ENCODE results near the gene NAXE. TPM values are rescaled to one million over a fixed set of nuclear protein-coding genes. Genes with fewer than 3 reads are reported as not detected.

NAXE gene
- total and polyA plus RNA-seq, 2 of the 13 experiments (the other 11 are each of a cell fraction or from before 2014, with no cell fraction given): 39.4 to 59.4 TPM

GRCh38 chr1:156624814-156625435, 33.3 kb downstream of the NAXE start (continued):
- TF ChIP-seq ZSCAN30 (CRISPR knock-in tag; IDR thresholded peaks at IDR 0.05) (no peak), ZBTB46 (CRISPR knock-in tag; IDR thresholded peaks at IDR 0.05; ENCODE audit: borderline replicate concordance) (no peak), GABPA (IDR thresholded peaks at IDR 0.05; ENCODE audit: low read depth, low read length) (no peak), GABPA (CRISPR knock-in tag; IDR thresholded peaks at IDR 0.05; ENCODE audit: low read depth) (no peak), KAT2B (IDR thresholded peaks at IDR 0.05; ENCODE audit: borderline replicate concordance, low read depth, low read length) (no peak), ADNP (CRISPR knock-in tag; IDR thresholded peaks at IDR 0.05) (no peak), HCFC1 (IDR thresholded peaks at IDR 0.05; ENCODE audit: low read depth, low read length) (no peak), THRA (CRISPR knock-in tag; IDR thresholded peaks at IDR 0.05; ENCODE audit: borderline replicate concordance) (no peak), KLF12 (CRISPR knock-in tag; IDR thresholded peaks at IDR 0.05; ENCODE audit: borderline replicate concordance) (no peak), SIX1 (CRISPR knock-in tag; IDR thresholded peaks at IDR 0.05; ENCODE audit: borderline replicate concordance) (no peak), RFXANK (CRISPR knock-in tag; IDR thresholded peaks at IDR 0.05) (no peak), ZNF703 (CRISPR knock-in tag; IDR thresholded peaks at IDR 0.05; ENCODE audit: borderline replicate concordance) (no peak), AGO2 (optimal IDR thresholded peaks at IDR 0.05; ENCODE audit: low read depth, low read length) (no peak), ZSCAN22 (CRISPR knock-in tag; IDR thresholded peaks at IDR 0.05) (no peak), ZFX (CRISPR knock-in tag; IDR thresholded peaks at IDR 0.05; ENCODE audit: low read depth) (peak; percentile 22; the same call in 1 of the 2 replicates), MXD3 (CRISPR knock-in tag; IDR thresholded peaks at IDR 0.05) (no peak), POLR2A (IDR thresholded peaks at IDR 0.05; ENCODE audit: insufficient read depth in 1 of 2, low read depth in 2 of 2, low read length in 2 of 2) (no peak)
- TF ChIP-seq, protein P1, sequence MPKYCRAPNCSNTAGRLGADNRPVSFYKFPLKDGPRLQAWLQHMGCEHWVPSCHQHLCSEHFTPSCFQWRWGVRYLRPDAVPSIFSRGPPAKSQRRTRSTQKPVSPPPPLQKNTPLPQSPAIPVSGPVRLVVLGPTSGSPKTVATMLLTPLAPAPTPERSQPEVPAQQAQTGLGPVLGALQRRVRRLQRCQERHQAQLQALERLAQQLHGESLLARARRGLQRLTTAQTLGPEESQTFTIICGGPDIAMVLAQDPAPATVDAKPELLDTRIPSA (CRISPR knock-in tag; IDR thresholded peaks at IDR 0.05; ENCODE audit: borderline replicate concordance): 0 out of 2 replicates have a peak, but pooled peaks have one; percentile 15
- TF ChIP-seq, protein P2, sequence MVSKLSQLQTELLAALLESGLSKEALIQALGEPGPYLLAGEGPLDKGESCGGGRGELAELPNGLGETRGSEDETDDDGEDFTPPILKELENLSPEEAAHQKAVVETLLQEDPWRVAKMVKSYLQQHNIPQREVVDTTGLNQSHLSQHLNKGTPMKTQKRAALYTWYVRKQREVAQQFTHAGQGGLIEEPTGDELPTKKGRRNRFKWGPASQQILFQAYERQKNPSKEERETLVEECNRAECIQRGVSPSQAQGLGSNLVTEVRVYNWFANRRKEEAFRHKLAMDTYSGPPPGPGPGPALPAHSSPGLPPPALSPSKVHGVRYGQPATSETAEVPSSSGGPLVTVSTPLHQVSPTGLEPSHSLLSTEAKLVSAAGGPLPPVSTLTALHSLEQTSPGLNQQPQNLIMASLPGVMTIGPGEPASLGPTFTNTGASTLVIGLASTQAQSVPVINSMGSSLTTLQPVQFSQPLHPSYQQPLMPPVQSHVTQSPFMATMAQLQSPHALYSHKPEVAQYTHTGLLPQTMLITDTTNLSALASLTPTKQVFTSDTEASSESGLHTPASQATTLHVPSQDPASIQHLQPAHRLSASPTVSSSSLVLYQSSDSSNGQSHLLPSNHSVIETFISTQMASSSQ (IDR thresholded peaks at IDR 0.05; ENCODE audit: low read depth): no peak
- TF ChIP-seq, protein P2 (CRISPR knock-in tag; IDR thresholded peaks at IDR 0.05; ENCODE audit: borderline replicate concordance): no peak

Data from HepG2 (cell line).